Activated CD4-positive, alpha-beta T cell treated with anti-CD3 and anti-CD28 coated beads for 36 hours (primary cell): ENCODE data around the gene BTG2. TPM values are rescaled to one million over a fixed set of nuclear protein-coding genes. Genes with fewer than 3 reads are reported as not detected.

Source experiments
- ATAC-seq: fragments of 200-7000 bp; cut with Tn5 transposase; one replicate; pipeline ENCODE4 v1.10.0; 2021; ENCODE audit warnings: mild to moderate bottlenecking, moderate library complexity
- CTCF ChIA-PET: fragments of 350-600 bp; sonication (Branson Sonifier 250); formaldehyde crosslinking; loops from one replicate; lab custom pipeline; 2021; ENCODE audit warnings: antibody characterized with exemption; lab: Charles Lee
- POLR2A ChIA-PET: fragments of 350-600 bp; sonication (Branson Sonifier 250); formaldehyde crosslinking; loops from one replicate; lab custom pipeline; 2021; ENCODE audit warnings: antibody characterized with exemption, inconsistent platforms; lab: Charles Lee
- DNase-seq: peaks from one replicate; pipeline ENCODE4 v3.0.0-alpha.2; 2020
- H3K27ac Mint-ChIP-seq: one replicate; pipeline ENCODE4 v1.8.0; 2021; ENCODE audit warnings: mixed read lengths
- H3K27me3 Mint-ChIP-seq: one replicate; pipeline ENCODE4 v1.8.0; 2021; ENCODE audit warnings: mixed read lengths
- H3K36me3 Mint-ChIP-seq: one replicate; pipeline ENCODE4 v1.8.0; 2021; ENCODE audit warnings: low read depth, mixed read lengths
- H3K4me1 Mint-ChIP-seq: one replicate; pipeline ENCODE4 v1.8.0; 2021; ENCODE audit warnings: mixed read lengths
- H3K4me3 Mint-ChIP-seq: one replicate; pipeline ENCODE4 v1.8.0; 2021; ENCODE audit warnings: mild to moderate bottlenecking, moderate library complexity, mixed read lengths
- H3K9me3 Mint-ChIP-seq: one replicate; pipeline ENCODE4 v1.8.0; 2021; ENCODE audit warnings: low read depth, mixed read lengths
- intact Hi-C, 2 experiments: fragments of 100-400 bp; cut with DNase I in 1 of 2; cut with micrococcal nuclease in 1 of 2; formaldehyde crosslinking; loops; one replicate each; pipeline versions ENCODE4 v1.14.2 to v1.15.1; 2022 to 2024; cut with DNase I, micrococcal nuclease
- total RNA-seq, 2 experiments: library from RNA; stranded (reverse); gene quantifications; one replicate each; pipeline ENCODE4 v1.2.3, GENCODE V29; 2021

The BTG2 gene
- total RNA-seq, 2 experiments from 2014 or later, result 114 to 142 TPM

GRCh38 chr1:203353486-203353885 is 48.2 kb downstream of the BTG2 start:
- Mint-ChIP-seq H3K9me3 (no peaks in the 10 kb centered on the region), H3K4me3 (no peak overlapping the region), H3K27me3 (peaks cover 20% of the 10 kb centered on the region), H3K36me3 (no peaks in the 10 kb centered on the region), H3K27ac (no peak overlapping the region), H3K4me1 (peaks cover 3% of the 10 kb centered on the region)
- CTCF ChIA-PET, result interaction anchor here (0.7 to 10.7 kb wide), 4 partner anchors 12 to 991 kb away, joined by 4 to 93 read pairs (median 8); no protein-coding TSS in a partner anchor
- ATAC-seq, result no peak
- intact Hi-C loops, result no loop called here
- POLR2A ChIA-PET, result no interaction called here
- DNase-seq, result no peak

- Mint-ChIP-seq H3K9me3 (no peaks in the 10 kb centered on the region), H3K4me3 (no peak overlapping the region), H3K4me1 (peaks cover 3% of the 10 kb centered on the region), H3K36me3 (no peaks in the 10 kb centered on the region), H3K27me3 (peaks cover 22% of the 10 kb centered on the region), H3K27ac (no peak overlapping the region)
- DNase-seq (no peak), ATAC-seq (no peak)
- ChIA-PET POLR2A (interaction anchor here (0.6 kb wide), 1 partner anchor 242 kb away, joined by 7 read pairs; no protein-coding TSS in a partner anchor), CTCF (interaction anchor here (0.7 to 10.7 kb wide), 3 partner anchors 13 to 87 kb away, joined by 3 to 93 read pairs (median 11); no protein-coding TSS in a partner anchor)
- intact Hi-C loops, result no loop called here
Observed at GRCh38 chr1:203354246-203354645, 48.9 kb downstream of the BTG2 start.

GRCh38 chr1:203359010-203359571 is 53.8 kb downstream of the BTG2 start:
- H3K4me3 Mint-ChIP-seq, result no peak overlapping the region
- POLR2A ChIA-PET, result no interaction called here
- H3K9me3 Mint-ChIP-seq, result no peaks in the 10 kb centered on the region
- H3K36me3 Mint-ChIP-seq, result no peaks in the 10 kb centered on the region
- H3K27ac Mint-ChIP-seq, result no peak overlapping the region
- CTCF ChIA-PET, result interaction anchor here (1.0 to 10.7 kb wide), 4 partner anchors 8 to 187 kb away, joined by 3 to 93 read pairs (median 4); no protein-coding TSS in a partner anchor
- no peaks in the 10 kb centered on the region for H3K4me1 Mint-ChIP-seq
- intact Hi-C loops, result no loop called here
- DNase-seq (no peak), ATAC-seq (no peak)
- peaks cover 17% of the 10 kb centered on the region for H3K27me3 Mint-ChIP-seq

Other genes starting within 250 kb of the BTG2 start
- gene MYOG, start 219.5 kb upstream of the BTG2 start, total RNA-seq, result not detected
- not detected for gene ADORA1, start 177.8 kb upstream of the BTG2 start, total RNA-seq
- not detected for gene MYBPH, start 129.7 kb upstream of the BTG2 start, total RNA-seq
- gene CHI3L1, start 118.8 kb upstream of the BTG2 start, total RNA-seq, result under 1 TPM; 0.09 to 0.18 TPM
- gene CHIT1, start 75.8 kb upstream of the BTG2 start, total RNA-seq, result under 1 TPM; 0.63 to 0.80 TPM
- under 1 TPM; 0.87 to 0.98 TPM for gene FMOD, start 45.6 kb downstream of the BTG2 start, total RNA-seq
- gene PRELP, start 170.3 kb downstream of the BTG2 start, total RNA-seq, result not detected
- not detected for gene OPTC, start 188.6 kb downstream of the BTG2 start, total RNA-seq